ENCODE data around the gene CARD11.

DNA sequence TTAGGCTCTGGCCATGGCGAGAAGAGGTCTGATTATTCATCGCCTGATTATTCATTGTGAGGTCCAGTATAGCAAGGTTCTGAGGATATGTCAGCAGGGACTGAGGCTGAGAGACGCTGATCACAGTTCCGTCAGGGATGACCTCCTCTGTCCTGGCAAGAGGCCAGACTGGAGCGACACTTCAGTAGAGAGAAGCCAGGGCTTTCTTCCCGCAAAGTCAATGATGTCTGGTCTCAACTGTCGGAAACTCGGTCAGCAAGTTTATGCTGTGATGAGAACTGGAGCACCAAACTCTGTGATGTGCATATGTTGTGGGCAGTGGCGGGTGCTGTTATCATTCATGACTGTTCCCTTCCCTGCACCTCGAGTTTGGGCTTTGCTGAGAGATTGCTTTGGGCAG lies 170.5 kb downstream of the CARD11 start:
- TF ChIP-seq, protein P1, sequence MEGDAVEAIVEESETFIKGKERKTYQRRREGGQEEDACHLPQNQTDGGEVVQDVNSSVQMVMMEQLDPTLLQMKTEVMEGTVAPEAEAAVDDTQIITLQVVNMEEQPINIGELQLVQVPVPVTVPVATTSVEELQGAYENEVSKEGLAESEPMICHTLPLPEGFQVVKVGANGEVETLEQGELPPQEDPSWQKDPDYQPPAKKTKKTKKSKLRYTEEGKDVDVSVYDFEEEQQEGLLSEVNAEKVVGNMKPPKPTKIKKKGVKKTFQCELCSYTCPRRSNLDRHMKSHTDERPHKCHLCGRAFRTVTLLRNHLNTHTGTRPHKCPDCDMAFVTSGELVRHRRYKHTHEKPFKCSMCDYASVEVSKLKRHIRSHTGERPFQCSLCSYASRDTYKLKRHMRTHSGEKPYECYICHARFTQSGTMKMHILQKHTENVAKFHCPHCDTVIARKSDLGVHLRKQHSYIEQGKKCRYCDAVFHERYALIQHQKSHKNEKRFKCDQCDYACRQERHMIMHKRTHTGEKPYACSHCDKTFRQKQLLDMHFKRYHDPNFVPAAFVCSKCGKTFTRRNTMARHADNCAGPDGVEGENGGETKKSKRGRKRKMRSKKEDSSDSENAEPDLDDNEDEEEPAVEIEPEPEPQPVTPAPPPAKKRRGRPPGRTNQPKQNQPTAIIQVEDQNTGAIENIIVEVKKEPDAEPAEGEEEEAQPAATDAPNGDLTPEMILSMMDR (IDR thresholded peaks at IDR 0.05), result no peak
- TF ChIP-seq POLR2AphosphoS5 (IDR thresholded peaks at IDR 0.05) (no peak), POLR2A (IDR thresholded peaks at IDR 0.05) (no peak)
